ENCODE results near the gene DPEP1. TPM values are rescaled to one million over a fixed set of nuclear protein-coding genes. Genes with fewer than 3 reads are reported as not detected.

The DPEP1 gene
- total RNA-seq, 2 donors from 2014 or later = 0.88 to 3.2 TPM

DNA sequence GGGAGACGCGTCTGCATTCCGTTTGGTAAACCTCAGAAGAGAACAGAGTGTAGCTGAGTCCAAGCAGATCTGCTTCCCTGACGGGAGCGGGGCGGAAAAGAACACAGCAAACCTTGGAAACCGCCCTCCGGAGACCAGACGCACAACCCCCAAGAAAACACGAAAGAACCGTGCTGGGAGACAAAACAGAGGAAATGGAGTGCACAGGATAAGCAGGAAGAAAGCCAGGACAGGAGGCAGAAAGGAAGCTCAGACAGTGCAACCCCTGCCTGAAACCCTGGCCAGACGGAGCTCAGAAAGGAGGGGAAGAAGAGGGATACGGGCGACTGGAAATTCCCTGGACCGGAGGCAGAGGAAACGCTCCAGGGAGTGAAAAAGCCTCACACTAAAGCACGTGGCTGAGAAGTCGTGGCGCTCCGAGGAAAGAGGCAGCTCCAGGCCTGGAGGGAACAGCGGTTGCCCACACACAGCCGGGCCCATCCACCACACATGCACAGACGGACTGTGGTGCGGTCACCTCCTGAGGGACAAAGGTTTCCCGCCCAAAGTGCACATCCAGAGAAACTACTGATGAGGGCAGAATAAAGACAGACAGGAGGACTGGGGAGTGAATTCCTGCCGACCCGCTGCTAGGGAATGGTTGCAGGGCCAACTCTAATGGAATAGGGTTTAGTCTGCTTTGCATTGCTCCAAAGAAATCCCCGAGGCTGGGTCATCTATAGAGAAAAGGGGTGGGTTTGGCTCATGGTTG, 10.2 kb downstream of the DPEP1 start:
- peaks cover 26% of the 10 kb centered on the region for H3K27me3 Mint-ChIP-seq (ENCODE audit: insufficient read depth)

DNA sequence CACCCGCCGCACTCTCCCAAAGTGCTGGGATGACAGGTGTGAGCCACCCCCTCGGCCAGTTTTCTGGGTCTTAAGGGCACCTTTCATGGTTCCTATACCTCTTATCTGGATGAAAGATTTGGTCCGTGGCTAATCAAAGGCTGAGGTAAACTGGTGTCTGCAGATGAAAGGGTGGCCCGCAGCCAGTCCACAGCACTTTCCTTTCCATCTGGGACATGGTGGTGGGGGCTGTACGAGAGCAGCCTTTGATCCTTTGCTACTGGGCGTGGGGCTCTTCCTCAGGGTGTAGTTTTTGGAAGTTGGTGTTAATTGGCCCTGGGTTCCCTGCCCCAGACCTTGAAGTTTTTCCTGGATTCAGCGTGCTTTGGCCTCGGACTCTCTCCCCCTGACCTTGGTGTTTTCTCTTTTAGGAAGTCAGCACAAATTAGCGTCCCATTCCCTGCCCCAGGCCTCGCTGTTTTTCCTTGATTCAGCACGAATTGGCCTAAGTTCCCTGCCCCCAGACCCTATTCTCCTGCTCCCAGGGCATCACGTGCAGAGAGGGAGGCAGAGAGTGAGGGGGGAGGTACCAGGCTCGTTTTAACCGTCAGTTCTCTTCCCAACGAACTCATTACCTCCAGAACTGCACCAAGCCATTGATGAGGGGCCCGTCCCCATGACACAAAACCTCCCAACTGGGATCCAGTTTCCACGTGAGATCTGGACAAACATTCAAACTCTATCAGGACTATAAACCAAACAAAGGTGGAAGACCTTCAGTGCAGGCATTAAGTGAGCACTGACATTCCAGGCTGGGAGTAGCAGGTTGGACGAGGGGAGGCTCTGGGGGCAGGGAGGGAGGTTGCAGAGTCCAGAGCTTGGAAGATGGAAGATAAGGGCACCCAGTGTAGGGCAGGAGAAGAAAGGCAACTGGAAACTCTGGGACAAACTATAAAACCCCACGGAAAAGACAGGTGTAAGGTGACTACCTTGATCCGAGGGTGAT, 11.6 kb downstream of the DPEP1 start:
- WGBS, 2 experiments (ENCODE audit: insufficient coverage in 1 of 2, insufficient read length in 1 of 2) = 60 to 76% methylated on average over 12 to 21 of the region's 21 CpGs
- H3K27ac ChIP-seq (ENCODE audit: low read depth, low read length) = no peak overlapping the region
- no peak overlapping the region for H3K9ac ChIP-seq (ENCODE audit: extremely low read depth, low read length, poor library complexity, severe bottlenecking)
- no peaks in the 10 kb centered on the region for H3K9me3 ChIP-seq (ENCODE audit: control insufficient read depth, low read length)
- H3K4me1 ChIP-seq (ENCODE audit: control insufficient read depth, insufficient read depth, low read length) = no peaks in the 10 kb centered on the region
- H3K27me3 ChIP-seq (ENCODE audit: control insufficient read depth, insufficient read depth, low read length, poor library complexity, severe bottlenecking) = no peaks in the 10 kb centered on the region
- Mint-ChIP-seq H3K27ac (no peak overlapping the region), H3K4me3 (no peak overlapping the region), H3K9me3 (peaks cover 2% of the 10 kb centered on the region), H3K4me1 (peaks cover 5% of the 10 kb centered on the region), H3K36me3 (ENCODE audit: low read depth) (no peaks in the 10 kb centered on the region), H3K27me3 (ENCODE audit: insufficient read depth) (peaks cover 26% of the 10 kb centered on the region)
- H3K36me3 ChIP-seq (ENCODE audit: control insufficient read depth, insufficient read depth, low read length) = no peaks in the 10 kb centered on the region
- no peak for DNase-seq
- no peak overlapping the region for H3K4me3 ChIP-seq (ENCODE audit: low read length)
- TF ChIP-seq, protein P1, sequence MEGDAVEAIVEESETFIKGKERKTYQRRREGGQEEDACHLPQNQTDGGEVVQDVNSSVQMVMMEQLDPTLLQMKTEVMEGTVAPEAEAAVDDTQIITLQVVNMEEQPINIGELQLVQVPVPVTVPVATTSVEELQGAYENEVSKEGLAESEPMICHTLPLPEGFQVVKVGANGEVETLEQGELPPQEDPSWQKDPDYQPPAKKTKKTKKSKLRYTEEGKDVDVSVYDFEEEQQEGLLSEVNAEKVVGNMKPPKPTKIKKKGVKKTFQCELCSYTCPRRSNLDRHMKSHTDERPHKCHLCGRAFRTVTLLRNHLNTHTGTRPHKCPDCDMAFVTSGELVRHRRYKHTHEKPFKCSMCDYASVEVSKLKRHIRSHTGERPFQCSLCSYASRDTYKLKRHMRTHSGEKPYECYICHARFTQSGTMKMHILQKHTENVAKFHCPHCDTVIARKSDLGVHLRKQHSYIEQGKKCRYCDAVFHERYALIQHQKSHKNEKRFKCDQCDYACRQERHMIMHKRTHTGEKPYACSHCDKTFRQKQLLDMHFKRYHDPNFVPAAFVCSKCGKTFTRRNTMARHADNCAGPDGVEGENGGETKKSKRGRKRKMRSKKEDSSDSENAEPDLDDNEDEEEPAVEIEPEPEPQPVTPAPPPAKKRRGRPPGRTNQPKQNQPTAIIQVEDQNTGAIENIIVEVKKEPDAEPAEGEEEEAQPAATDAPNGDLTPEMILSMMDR (conservative IDR thresholded peaks at IDR 0.05) = no peak

More for the DNA sequence above, 10.2 kb downstream of the DPEP1 start:
- no peaks in the 10 kb centered on the region for H3K27me3 ChIP-seq (ENCODE audit: control insufficient read depth, insufficient read depth, low read length, poor library complexity, severe bottlenecking)
- H3K9me3 Mint-ChIP-seq = no peaks in the 10 kb centered on the region
- no peak overlapping the region for H3K9ac ChIP-seq (ENCODE audit: extremely low read depth, low read length, poor library complexity, severe bottlenecking)
- H3K9me3 ChIP-seq (ENCODE audit: control insufficient read depth, low read length) = no peaks in the 10 kb centered on the region
- H3K36me3 ChIP-seq (ENCODE audit: control insufficient read depth, insufficient read depth, low read length) = no peaks in the 10 kb centered on the region
- TF ChIP-seq, protein P1 (conservative IDR thresholded peaks at IDR 0.05) = no peak
- no peak for DNase-seq
- WGBS, 2 experiments (ENCODE audit: insufficient coverage in 1 of 2, insufficient read length in 1 of 2) = 71 to 83% methylated on average over 25 to 28 of the region's 28 CpGs
- H3K27ac Mint-ChIP-seq = no peak overlapping the region
- H3K4me3 Mint-ChIP-seq = no peak overlapping the region
- peaks cover 5% of the 10 kb centered on the region for H3K4me1 Mint-ChIP-seq
- no peaks in the 10 kb centered on the region for H3K4me1 ChIP-seq (ENCODE audit: control insufficient read depth, insufficient read depth, low read length)
- no peak overlapping the region for H3K4me3 ChIP-seq (ENCODE audit: low read length)
- H3K27ac ChIP-seq (ENCODE audit: low read depth, low read length) = no peak overlapping the region
- H3K36me3 Mint-ChIP-seq (ENCODE audit: low read depth) = no peaks in the 10 kb centered on the region

DNA sequence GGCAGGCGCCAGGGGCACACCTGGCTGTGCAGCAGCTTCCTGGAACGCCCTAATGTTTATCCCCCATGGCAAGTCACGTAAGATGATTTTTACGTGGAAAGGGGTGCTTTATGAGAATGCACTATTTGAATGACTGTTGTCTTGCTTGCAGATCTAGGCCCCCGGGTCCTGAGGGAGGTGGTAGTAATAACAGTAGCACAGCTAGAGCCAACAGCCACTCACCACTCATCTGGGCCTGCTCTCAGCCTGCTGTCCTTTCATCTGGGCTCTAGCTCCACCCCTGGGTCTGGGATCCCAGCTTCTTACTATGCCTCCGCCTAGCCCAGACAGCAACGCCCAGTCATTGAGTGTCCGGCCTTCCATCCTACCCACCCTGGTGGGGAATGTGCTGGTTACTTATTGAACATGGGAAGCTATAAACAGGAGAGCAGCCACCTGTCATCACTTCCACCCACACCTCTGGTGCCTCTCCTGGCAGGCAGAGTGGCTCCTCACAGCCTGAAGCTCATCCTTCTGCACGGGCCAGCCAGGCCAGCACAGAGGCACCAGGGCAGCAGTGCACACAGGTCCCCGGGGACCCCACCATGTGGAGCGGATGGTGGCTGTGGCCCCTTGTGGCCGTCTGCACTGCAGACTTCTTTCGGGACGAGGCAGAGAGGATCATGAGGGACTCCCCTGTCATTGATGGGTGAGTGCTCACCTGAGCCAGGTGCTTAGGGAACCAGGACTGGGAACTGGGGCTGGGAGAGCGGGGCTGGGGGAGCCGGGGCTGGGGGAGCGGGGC, 16.6 kb downstream of the DPEP1 start:
- no peak overlapping the region for H3K4me3 Mint-ChIP-seq
- DNase-seq = no peak
- peaks cover 2% of the 10 kb centered on the region for H3K9me3 Mint-ChIP-seq
- H3K9ac ChIP-seq (ENCODE audit: extremely low read depth, low read length, poor library complexity, severe bottlenecking) = no peak overlapping the region
- no peaks in the 10 kb centered on the region for H3K36me3 Mint-ChIP-seq (ENCODE audit: low read depth)
- peaks cover 21% of the 10 kb centered on the region for H3K27me3 ChIP-seq (ENCODE audit: control insufficient read depth, insufficient read depth, low read length, poor library complexity, severe bottlenecking)
- no peak overlapping the region for H3K4me3 ChIP-seq (ENCODE audit: low read length)
- no peaks in the 10 kb centered on the region for H3K36me3 ChIP-seq (ENCODE audit: control insufficient read depth, insufficient read depth, low read length)
- H3K27ac Mint-ChIP-seq = no peak overlapping the region
- H3K9me3 ChIP-seq (ENCODE audit: control insufficient read depth, low read length) = no peaks in the 10 kb centered on the region
- no peak overlapping the region for H3K27ac ChIP-seq (ENCODE audit: low read depth, low read length)
- 90 to 93% methylated on average over 11 to 14 of the region's 17 CpGs for WGBS, 2 experiments (ENCODE audit: insufficient coverage in 1 of 2, insufficient read length in 1 of 2)
- peaks cover 17% of the 10 kb centered on the region for H3K27me3 Mint-ChIP-seq (ENCODE audit: insufficient read depth)
- H3K4me1 Mint-ChIP-seq = peaks cover 5% of the 10 kb centered on the region
- TF ChIP-seq, protein P1 (conservative IDR thresholded peaks at IDR 0.05) = no peak
- H3K4me1 ChIP-seq (ENCODE audit: control insufficient read depth, insufficient read depth, low read length) = no peaks in the 10 kb centered on the region
